Subcutaneous adipose tissue (tissue), 4 donors: ENCODE data around the gene ADAD1. TPM values are rescaled to one million over a fixed set of nuclear protein-coding genes. Genes with fewer than 3 reads are reported as not detected.

Experiments used
- total RNA-seq, 4 donors: library from RNA; depleted of rRNA; stranded (reverse); fragments of >200 nt; gene quantifications; one replicate each; pipeline ENCODE4 v1.1.0, GENCODE V29; 2016
- TF ChIP-seq, protein P1 (sequence below): fragments of 450-650 bp; IDR thresholded peaks from one replicate; pipeline ENCODE4 v1.5.1; 2016; ENCODE audit warnings: low read depth, mild to moderate bottlenecking, control low read depth, antibody characterized with exemption, moderate library complexity

Gene ADAD1
- total RNA-seq, 4 donors from 2014 or later: 0.88 TPM; not detected in 3

DNA sequence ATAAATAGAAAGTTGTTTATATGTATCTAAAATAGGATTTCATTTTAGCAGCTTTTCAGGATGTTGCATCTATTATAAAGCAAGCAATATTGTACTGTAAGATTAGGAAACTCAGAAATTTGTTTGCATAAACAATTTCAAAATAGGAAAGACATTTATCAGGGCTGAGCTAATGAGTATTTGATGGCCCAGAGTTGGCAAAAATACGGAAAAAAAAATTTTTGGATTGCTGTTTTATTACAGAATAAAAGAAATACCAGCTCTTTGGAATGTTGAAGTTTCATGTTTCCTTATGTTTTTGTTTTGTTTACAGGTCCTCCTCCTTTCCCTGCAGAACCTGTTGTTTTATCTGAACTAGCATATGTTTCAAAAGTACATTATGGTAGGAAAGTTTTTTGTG lies 14.5 kb downstream of the ADAD1 start:
- TF ChIP-seq, protein P1, sequence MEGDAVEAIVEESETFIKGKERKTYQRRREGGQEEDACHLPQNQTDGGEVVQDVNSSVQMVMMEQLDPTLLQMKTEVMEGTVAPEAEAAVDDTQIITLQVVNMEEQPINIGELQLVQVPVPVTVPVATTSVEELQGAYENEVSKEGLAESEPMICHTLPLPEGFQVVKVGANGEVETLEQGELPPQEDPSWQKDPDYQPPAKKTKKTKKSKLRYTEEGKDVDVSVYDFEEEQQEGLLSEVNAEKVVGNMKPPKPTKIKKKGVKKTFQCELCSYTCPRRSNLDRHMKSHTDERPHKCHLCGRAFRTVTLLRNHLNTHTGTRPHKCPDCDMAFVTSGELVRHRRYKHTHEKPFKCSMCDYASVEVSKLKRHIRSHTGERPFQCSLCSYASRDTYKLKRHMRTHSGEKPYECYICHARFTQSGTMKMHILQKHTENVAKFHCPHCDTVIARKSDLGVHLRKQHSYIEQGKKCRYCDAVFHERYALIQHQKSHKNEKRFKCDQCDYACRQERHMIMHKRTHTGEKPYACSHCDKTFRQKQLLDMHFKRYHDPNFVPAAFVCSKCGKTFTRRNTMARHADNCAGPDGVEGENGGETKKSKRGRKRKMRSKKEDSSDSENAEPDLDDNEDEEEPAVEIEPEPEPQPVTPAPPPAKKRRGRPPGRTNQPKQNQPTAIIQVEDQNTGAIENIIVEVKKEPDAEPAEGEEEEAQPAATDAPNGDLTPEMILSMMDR: no peak

DNA sequence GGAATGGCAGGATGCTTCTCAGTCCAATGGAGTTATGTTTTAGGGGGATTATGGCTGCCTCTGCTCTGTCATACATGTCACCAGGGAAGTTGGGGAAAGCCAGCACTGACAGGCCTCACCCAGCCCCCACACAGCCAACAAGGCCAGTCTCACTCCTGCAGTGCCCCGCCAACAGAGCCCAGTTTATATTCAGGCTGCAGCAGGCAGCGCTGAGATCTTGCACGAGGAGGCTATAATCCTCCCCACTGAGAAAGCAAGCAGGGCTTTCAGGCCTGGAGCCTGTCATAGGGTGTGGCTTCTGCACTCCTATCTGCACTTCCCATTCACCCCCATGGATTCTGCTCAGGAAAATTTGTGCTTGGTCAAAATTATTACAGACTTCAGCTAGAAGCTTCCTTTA lies 25.1 kb downstream of the ADAD1 start:
- TF ChIP-seq, protein P1: no peak

DNA sequence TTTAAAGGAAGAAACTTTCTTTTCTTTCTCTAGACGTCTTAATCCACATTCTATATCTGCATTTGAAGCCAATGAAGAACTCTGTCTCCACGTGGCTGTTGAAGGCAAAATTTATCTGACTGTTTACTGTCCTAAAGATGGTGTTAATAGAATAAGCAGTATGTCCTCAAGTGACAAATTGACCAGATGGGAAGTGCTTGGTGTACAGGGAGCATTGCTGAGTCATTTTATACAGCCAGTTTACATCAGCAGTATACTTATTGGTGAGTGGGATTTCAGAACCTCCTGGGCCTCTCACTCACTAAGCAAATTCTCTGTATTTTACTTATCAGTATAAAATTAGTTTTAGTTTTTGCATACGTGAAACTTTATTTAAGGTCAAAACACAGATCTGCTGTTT lies 33.7 kb downstream of the ADAD1 start:
- TF ChIP-seq, protein P1: no peak

DNA sequence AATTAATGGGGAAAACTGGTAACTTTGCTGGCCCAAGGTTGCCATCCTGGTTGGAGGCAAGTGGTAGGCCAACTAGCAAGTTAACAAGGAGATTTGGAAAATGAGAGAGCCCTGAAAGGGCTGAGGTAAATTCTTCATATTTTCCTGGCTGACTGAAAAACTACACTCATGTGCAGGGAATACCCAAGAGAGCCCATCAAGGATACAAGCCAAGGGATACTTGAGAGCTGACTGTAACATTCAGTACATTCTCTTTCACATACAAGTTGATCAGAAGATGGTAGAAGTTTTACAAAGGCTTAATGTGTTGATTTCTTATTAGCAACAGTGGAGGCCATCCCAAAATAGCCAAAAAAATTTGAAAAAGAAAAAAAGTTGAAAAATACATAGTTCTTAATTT lies 44.4 kb downstream of the ADAD1 start:
- TF ChIP-seq, protein P1: no peak

DNA sequence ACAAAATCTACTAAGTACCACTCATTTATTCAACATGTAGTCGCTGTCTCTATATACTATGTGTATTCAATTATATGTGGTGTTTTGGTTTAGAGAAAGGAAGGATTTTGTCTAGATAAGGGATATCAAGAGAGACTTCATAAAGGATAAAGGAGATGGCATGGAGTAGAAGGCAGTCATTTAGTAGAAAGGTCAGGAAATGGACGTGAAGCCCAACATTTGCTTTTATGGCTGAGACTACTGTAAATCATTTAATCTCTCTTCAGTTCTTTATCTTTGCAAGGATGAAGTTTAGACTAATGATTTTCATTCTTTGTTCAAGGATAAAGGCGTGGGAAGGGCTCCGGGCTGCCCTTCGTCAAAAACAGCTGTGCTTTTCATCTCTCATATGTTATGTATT lies 52.5 kb downstream of the ADAD1 start:
- TF ChIP-seq, protein P1: no peak

DNA sequence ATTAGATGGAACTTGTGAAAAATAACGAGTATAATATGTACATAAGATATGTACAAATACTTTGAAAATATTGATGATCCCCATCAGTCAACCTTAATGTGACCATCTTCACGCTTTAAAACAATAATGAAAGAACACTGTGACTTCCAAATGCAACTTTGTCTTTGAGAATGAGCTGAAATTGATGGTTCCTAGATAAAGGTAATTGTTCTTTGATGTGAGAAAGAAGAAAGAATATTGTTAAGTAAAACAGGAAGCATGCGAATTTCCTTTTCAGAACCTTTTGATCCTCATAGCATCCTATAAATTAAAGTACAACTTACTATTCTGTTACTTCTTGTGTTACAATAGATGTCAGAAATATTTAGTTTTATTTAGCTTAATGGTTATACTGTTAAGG lies 55.5 kb downstream of the ADAD1 start:
- TF ChIP-seq, protein P1: no peak

DNA sequence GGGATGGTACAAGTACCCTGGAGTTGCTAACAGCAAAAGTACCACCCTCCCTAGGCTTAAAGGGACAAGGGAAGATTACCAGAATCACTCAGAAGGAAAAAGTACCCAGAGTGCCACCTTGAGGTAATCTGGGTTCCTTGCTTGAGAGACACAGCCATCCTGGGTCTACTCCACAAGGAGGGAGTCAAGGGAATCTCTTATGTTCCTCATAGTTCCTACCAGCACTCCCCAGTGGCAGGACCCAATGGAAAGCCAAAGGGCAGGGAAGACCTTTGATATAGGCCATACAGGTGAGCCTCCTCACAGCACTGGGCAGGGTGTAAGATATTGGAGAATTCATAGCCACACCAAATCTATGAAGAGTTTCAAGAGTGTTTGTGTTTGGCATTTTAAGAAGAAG lies 72.0 kb downstream of the ADAD1 start:
- TF ChIP-seq, protein P1: no peak
